Testis (tissue), 3 donors: ENCODE results near the gene HIF1AN. TPM values are rescaled to one million over a fixed set of nuclear protein-coding genes. Genes with fewer than 3 reads are reported as not detected.

ENCODE experiments used
- DNase-seq: peaks from one replicate; pipeline ENCODE4 v3.0.0-alpha.2; 2019
- H3K27ac ChIP-seq, 2 donors: fragments of 200-600 bp; sonication (generic); one replicate each; pipeline ENCODE4 v1.5.1; 2019
- H3K27me3 ChIP-seq: fragments of 200-600 bp; sonication (generic); one replicate; pipeline ENCODE4 v1.5.1; 2019
- H3K36me3 ChIP-seq: fragments of 200-600 bp; sonication (generic); one replicate; pipeline ENCODE4 v1.5.1; 2017; ENCODE audit warnings: low read depth; ENCODE audit errors: missing control alignments
- H3K4me1 ChIP-seq: fragments of 200-600 bp; sonication (generic); one replicate; pipeline ENCODE4 v1.5.1; 2019
- H3K4me3 ChIP-seq, 2 donors: fragments of 200-600 bp; sonication (generic); one replicate each; pipeline ENCODE4 v1.5.1; 2017 to 2019
- H3K9me3 ChIP-seq: fragments of 200-600 bp; sonication (generic); one replicate; pipeline ENCODE4 v1.5.1; 2017
- CTCF ChIP-seq, 3 experiments: fragments of 450-650 bp in 2 of 3; fragments of 200-600 bp in 1 of 3; sonication (generic) in 1 of 3; IDR thresholded peaks; one replicate each; pipeline ENCODE4 v1.5.1; 2016 to 2019; ENCODE audit warnings: antibody characterized with exemption in 3 of 3, mild to moderate bottlenecking in 2 of 3, moderate library complexity in 1 of 3
- POLR2A ChIP-seq: fragments of 450-650 bp; IDR thresholded peaks from one replicate; pipeline ENCODE4 v1.6.1; 2017; ENCODE audit warnings: antibody characterized with exemption, mild to moderate bottlenecking, moderate library complexity
- WGBS, 2 donors: methylation state at CpG; one replicate each; pipeline ENCODE4 v1.1.5; 2018; 5-methylcytosine and 5-hydroxymethylcytosine counted together
- intact Hi-C: fragments of 100-400 bp; cut with DNase I; formaldehyde crosslinking; loops from one replicate; pipeline ENCODE4 v1.15.1; 2023; ENCODE audit warnings: low total_unique reads
- polyA plus RNA-seq: library from polyadenylated mRNA; stranded (reverse); fragments of 350-450 nt; fragmentation: Illumina TruSeq; extraction: RNeasy Lipid Tissue Mini Kit (QIAGEN cat#74804); gene quantifications from one replicate; pipeline ENCODE4 v1.2.3, GENCODE V29; 2014; ENCODE audit warnings: low read depth, low replicate concordance; ENCODE audit not compliant: insufficient read depth
- total RNA-seq, 2 donors: library from RNA; depleted of rRNA; stranded (reverse); fragments of >200 nt; gene quantifications; one replicate each; pipeline ENCODE4 v1.2.3, GENCODE V29; 2016

Gene HIF1AN
- total and polyA plus RNA-seq, 3 donors from 2014 or later: 30.9 to 81.0 (median 34.3) TPM

DNA sequence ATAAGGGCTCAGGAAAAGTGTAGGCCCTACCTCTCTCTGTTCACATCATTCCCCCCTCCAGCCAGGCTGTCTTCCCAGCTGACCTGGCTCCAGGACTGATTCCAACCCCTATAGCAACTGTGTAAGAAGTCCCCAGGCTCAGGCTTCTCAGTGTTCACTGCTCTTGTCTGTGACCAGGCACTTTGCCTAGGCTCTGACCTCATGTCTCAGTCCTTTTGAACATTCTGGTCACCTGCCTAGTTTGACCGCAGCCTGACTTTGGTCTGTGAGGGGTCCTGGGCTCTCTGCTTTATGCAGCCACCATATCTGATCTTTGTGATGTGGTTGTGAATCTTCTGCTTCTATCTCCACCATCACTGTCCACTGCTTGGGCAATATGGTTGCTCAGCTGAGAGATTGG lies 24.5 kb downstream of the HIF1AN start:
- Histone ChIP-seq H3K4me1 (peaks cover 12% of the 10 kb centered on the region), H3K27me3 (no peaks in the 10 kb centered on the region), H3K27ac (no peak overlapping the region), H3K9me3 (no peaks in the 10 kb centered on the region), H3K4me3 (no peak overlapping the region), H3K36me3 (no peaks in the 10 kb centered on the region)
- intact Hi-C loops: no loop called here
- 100% methylated on average over 1 of the region's 1 CpG for WGBS, 2 donors
- TF ChIP-seq CTCF (IDR thresholded peaks at IDR 0.05): no peak
- no peak for TF ChIP-seq POLR2A
- DNase-seq: no peak

DNA sequence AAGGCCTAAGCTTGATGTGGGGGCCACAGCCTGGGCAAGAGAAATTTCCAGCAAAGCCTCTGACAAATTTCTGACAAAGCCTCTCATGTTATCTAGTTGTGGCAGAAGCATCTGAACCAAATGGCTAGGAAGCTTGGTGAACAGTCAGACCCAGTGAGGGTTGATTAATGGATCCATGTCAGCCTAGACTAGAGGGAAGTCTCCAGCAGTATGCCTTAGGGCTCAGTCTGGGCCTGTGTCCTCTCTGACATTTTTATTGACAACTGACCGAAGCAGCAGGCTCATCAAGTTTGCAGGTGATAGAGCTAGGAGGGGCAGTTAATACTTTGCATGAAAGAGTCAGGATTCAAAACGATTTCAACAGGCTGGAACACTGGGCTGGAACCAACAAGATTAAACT lies 25.3 kb downstream of the HIF1AN start:
- no peaks in the 10 kb centered on the region for H3K27me3 ChIP-seq
- TF ChIP-seq POLR2A: no peak
- TF ChIP-seq CTCF (IDR thresholded peaks at IDR 0.05): no peak
- intact Hi-C loops: no loop called here

DNA sequence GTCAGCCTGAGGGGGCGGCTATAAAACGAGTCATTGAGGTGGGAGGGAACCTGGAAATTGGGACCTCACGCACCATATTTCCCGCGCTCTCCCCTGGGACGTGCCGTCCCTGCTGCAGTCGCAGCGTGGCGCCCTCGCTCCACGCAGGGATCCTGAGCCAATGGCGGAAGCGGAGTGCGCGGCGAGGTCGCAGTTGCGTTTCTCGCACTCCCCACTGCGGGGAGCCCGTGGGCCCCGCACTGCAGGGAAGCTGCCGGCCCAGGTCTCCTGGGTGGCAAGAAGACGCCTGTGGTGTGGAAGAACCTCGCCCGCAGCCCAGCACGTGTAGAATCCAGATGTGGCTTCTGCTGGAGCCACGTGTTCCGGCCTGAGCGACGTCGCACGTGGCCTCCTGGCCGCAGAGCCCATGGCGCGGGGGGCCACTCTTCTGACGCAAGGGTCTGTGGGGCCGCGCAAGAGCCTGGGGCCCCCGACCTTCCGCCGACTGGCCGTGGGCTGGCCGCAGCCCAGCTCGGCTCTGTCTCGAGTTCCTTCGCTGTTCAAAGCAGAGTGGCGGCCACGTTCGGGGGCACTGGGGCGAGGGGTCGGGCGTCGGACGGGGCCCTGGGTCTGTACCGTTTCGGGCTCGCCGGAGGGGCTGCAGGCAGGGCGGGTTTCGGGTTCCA lies 26.4 kb downstream of the HIF1AN start:
- TF ChIP-seq CTCF (IDR thresholded peaks at IDR 0.05) (peak; percentile 74 to 86 (median 81)), POLR2A (no peak)
- peaks cover 12% of the 10 kb centered on the region for H3K4me1 ChIP-seq
- no peaks in the 10 kb centered on the region for H3K9me3 ChIP-seq
- peak; percentile 86 for DNase-seq
- WGBS, 2 donors: 7 to 11% methylated on average over 24 to 62 of the region's 62 CpGs
- no peaks in the 10 kb centered on the region for H3K36me3 ChIP-seq
- intact Hi-C loops: no loop called here
- peak overlapping the region; percentile 35 to 49 for H3K4me3 ChIP-seq
- H3K27ac ChIP-seq: no peak overlapping the region
- no peaks in the 10 kb centered on the region for H3K27me3 ChIP-seq

More for the DNA sequence above, 25.3 kb downstream of the HIF1AN start:
- Histone ChIP-seq H3K4me3 (no peak overlapping the region), H3K36me3 (no peaks in the 10 kb centered on the region), H3K27ac (no peak overlapping the region), H3K9me3 (no peaks in the 10 kb centered on the region), H3K4me1 (peaks cover 12% of the 10 kb centered on the region)
- DNase-seq: no peak
- WGBS, 2 donors: 60 to 78% methylated on average over 2 of the region's 2 CpGs

DNA sequence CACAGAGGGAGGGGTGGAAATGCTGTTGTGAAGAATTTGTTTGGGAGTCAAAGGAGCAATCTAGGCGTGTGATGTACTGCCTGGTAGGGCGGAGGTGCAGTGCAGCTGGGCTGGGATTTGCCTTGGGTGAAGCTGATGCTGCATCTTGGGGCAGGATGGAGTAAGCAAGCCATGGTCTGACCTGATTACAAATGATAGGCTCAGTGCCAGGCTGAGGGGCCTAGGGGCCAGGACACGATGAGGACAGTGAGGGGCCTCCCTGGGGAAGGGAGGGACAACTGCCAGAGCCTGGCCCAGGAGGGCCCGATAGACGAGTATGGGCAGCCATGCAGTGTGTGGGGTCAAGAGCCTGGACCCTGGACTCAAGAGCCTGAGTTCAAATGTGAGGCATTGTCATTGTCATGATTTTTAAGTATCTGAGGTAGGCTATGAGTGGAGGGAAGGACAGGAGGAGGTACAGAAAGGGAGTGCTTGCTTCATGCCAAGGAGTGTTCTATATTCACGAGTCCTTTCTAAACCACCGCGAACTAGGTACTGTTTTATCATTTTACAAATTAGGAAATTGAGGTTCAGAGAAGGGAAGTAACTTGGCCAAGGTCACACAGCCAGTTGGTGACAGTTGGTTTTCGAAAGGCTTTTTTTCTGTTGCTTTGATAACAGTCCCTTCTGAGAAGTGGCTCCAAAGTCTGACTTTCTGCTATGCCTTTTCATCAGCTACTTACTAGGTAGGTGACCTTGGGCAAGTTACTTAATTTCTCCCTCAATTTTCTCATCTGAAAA lies 29.7 kb downstream of the HIF1AN start:
- peaks cover 12% of the 10 kb centered on the region for H3K4me1 ChIP-seq
- WGBS, 2 donors: 62 to 76% methylated on average over 6 to 9 of the region's 9 CpGs
- H3K9me3 ChIP-seq: no peaks in the 10 kb centered on the region
- no peak overlapping the region for H3K4me3 ChIP-seq
- peak; percentile 9 for DNase-seq
- intact Hi-C loops: no loop called here
- TF ChIP-seq CTCF (IDR thresholded peaks at IDR 0.05) (no peak), POLR2A (no peak)
- H3K27ac ChIP-seq: no peak overlapping the region
- no peaks in the 10 kb centered on the region for H3K27me3 ChIP-seq
- H3K36me3 ChIP-seq: no peaks in the 10 kb centered on the region
